ENCODE data around the gene AKT1.

The AKT1 gene

GRCh38 chr14:104800771-104801519, 5.4 kb upstream of the AKT1 start, which contains the start of gene ZBTB42:
ZBTB42 (plus strand) TSS chr14:104801101; CDS start chr14:104801198, 97 bp downstream.
- Histone ChIP-seq H2AFZ (ENCODE audit: low read length) (peak within 1 kb of the TSS; percentile 42; the same call in 1 of the 2 replicates), H3K27me3 (replicated peaks; ENCODE audit: insufficient read depth, low read length) (no peaks in the 10 kb centered on the region), H3K4me2 (ENCODE audit: low read depth, low read length) (peak within 1 kb of the TSS; percentile 87), H4K20me1 (ENCODE audit: insufficient read depth, low read length) (no peaks in the 10 kb centered on the region), H3K36me3 (replicated peaks; ENCODE audit: insufficient read depth, low read length) (no peaks in the 10 kb centered on the region), H3K9me3 (replicated peaks; ENCODE audit: insufficient read depth, low read length) (no peaks in the 10 kb centered on the region), H3K4me3 (ENCODE audit: low read length) (peak within 1 kb of the TSS; percentile 65), H3K4me1 (ENCODE audit: low read length) (peaks cover 12% of the 10 kb centered on the region; the same call in 1 of the 2 replicates), H3K9me2 (replicated peaks; ENCODE audit: insufficient read depth, low read length) (no peaks in the 10 kb centered on the region), H3F3A (ENCODE audit: insufficient read depth, low read length) (peaks cover 11% of the 10 kb centered on the region), H3K79me2 (ENCODE audit: low read length) (no peaks in the 10 kb centered on the region), H3K9ac (ENCODE audit: low read length) (no peak within 1 kb of the TSS; the same call in 1 of the 2 replicates), H3K27ac (ENCODE audit: low read length) (no peak within 1 kb of the TSS)
- no peak for TF ChIP-seq CTCF (IDR thresholded peaks at IDR 0.05; ENCODE audit: low read length)
- TF ChIP-seq EZH2 (optimal IDR thresholded peaks at IDR 0.05; ENCODE audit: low read depth, low read length), result no peak
- no peak for TF ChIP-seq EZH2phosphoT487 (IDR thresholded peaks at IDR 0.05; ENCODE audit: low read length)
- peak; percentile 63 for DNase-seq

- Histone ChIP-seq H3K79me2 (ENCODE audit: low read length) (no peaks in the 10 kb centered on the region), H2AFZ (ENCODE audit: low read length) (no peak overlapping the region), H3K4me3 (ENCODE audit: low read length) (no peak overlapping the region), H3K9me3 (replicated peaks; ENCODE audit: insufficient read depth, low read length) (no peaks in the 10 kb centered on the region), H3K4me2 (ENCODE audit: low read depth, low read length) (peak overlapping the region; percentile 39; the same call in 1 of the 2 replicates), H3K27me3 (replicated peaks; ENCODE audit: insufficient read depth, low read length) (no peaks in the 10 kb centered on the region), H3K27ac (ENCODE audit: low read length) (no peak overlapping the region), H3F3A (ENCODE audit: insufficient read depth, low read length) (peaks cover 11% of the 10 kb centered on the region), H4K20me1 (ENCODE audit: insufficient read depth, low read length) (no peaks in the 10 kb centered on the region), H3K4me1 (ENCODE audit: low read length) (peaks cover 12% of the 10 kb centered on the region; the same call in 1 of the 2 replicates), H3K9me2 (replicated peaks; ENCODE audit: insufficient read depth, low read length) (no peaks in the 10 kb centered on the region), H3K36me3 (replicated peaks; ENCODE audit: insufficient read depth, low read length) (no peaks in the 10 kb centered on the region), H3K9ac (ENCODE audit: low read length) (no peak overlapping the region; the same call in 1 of the 2 replicates)
- TF ChIP-seq CTCF (IDR thresholded peaks at IDR 0.05; ENCODE audit: low read length) (peak; percentile 15), EZH2phosphoT487 (IDR thresholded peaks at IDR 0.05; ENCODE audit: low read length) (no peak)
- DNase-seq, result peak; percentile 66
These were observed 4.6 kb upstream of the AKT1 start for GRCh38 chr14:104800015-104800770.

GRCh38 chr14:104799244-104800014, 3.9 kb upstream of the AKT1 start:
- no peaks in the 10 kb centered on the region for H3K36me3 ChIP-seq (replicated peaks; ENCODE audit: insufficient read depth, low read length)
- H3K9me2 ChIP-seq (replicated peaks; ENCODE audit: insufficient read depth, low read length), result no peaks in the 10 kb centered on the region
- H3K27ac ChIP-seq (ENCODE audit: low read length), result no peak overlapping the region
- H3K4me2 ChIP-seq (ENCODE audit: low read depth, low read length), result no peak overlapping the region
- no peak for TF ChIP-seq EZH2phosphoT487 (IDR thresholded peaks at IDR 0.05; ENCODE audit: low read length)
- TF ChIP-seq EZH2 (optimal IDR thresholded peaks at IDR 0.05; ENCODE audit: low read depth, low read length), result no peak
- TF ChIP-seq CTCF (IDR thresholded peaks at IDR 0.05; ENCODE audit: low read length), result no peak
- H3K9ac ChIP-seq (ENCODE audit: low read length), result no peak overlapping the region
- H2AFZ ChIP-seq (ENCODE audit: low read length), result no peak overlapping the region
- H3K4me3 ChIP-seq (ENCODE audit: low read length), result no peak overlapping the region
- no peaks in the 10 kb centered on the region for H3K9me3 ChIP-seq (replicated peaks; ENCODE audit: insufficient read depth, low read length)
- H3F3A ChIP-seq (ENCODE audit: insufficient read depth, low read length), result peaks cover 11% of the 10 kb centered on the region
- no peaks in the 10 kb centered on the region for H4K20me1 ChIP-seq (ENCODE audit: insufficient read depth, low read length)
- peaks cover 5% of the 10 kb centered on the region for H3K79me2 ChIP-seq (ENCODE audit: low read length)
- H3K4me1 ChIP-seq (ENCODE audit: low read length), result peaks cover 12% of the 10 kb centered on the region; the same call in 1 of the 2 replicates
- no peak for DNase-seq
- no peaks in the 10 kb centered on the region for H3K27me3 ChIP-seq (replicated peaks; ENCODE audit: insufficient read depth, low read length)
